Measurements from ENCODE around the gene ATG10. TPM values are rescaled to one million over a fixed set of nuclear protein-coding genes. Genes with fewer than 3 reads are reported as not detected.

The ATG10 gene
- total and polyA plus RNA-seq, 2 of the 8 experiments (the other 6 are each of a cell fraction or from before 2014, with no cell fraction given), result 3.7 to 8.8 TPM

DNA sequence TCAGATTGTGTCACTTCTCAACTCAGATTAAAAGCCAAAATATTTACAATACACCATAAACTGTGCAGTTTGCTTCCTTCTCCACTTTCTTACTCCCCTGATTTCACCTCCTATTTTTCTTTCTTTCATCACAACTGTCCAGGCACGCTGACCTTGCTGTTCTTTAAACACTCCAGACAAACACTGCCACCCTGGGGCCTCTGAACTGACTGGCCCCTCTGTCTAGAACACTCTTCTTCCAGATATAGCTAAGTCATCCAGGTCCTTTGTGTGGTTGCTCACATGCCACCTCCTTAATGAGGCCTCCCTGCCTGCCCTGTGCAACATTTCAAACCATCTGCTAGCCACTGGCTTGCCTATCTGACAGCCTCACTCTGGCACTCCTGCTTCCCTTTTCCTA lies 46.6 kb downstream of the ATG10 start:
- POLR2A ChIA-PET (ENCODE audit: partially characterized antibody), result no interaction called here
- Histone ChIP-seq H3K56ac (replicated peaks; ENCODE audit: insufficient read length, low read depth, low read length) (no peak overlapping the region), H3K14ac (ENCODE audit: insufficient read length) (no peak overlapping the region), H3K18ac (ENCODE audit: extremely low read depth, low read length) (no peak overlapping the region), H2AK5ac (ENCODE audit: low read depth, low read length) (no peak overlapping the region), H4K91ac (replicated peaks; ENCODE audit: insufficient read length, low read length) (no peak overlapping the region), H3K23me2 (ENCODE audit: low read depth, low read length) (no peaks in the 10 kb centered on the region), H2BK5ac (ENCODE audit: low read depth, low read length) (no peak overlapping the region), H4K8ac (ENCODE audit: extremely low read depth, insufficient read depth, low read length) (no peak overlapping the region), H3K9me3 (ENCODE audit: insufficient read depth in 2 of 2, low read depth in 1 of 2, low read length in 1 of 2) (no peaks in the 10 kb centered on the region), H3K4ac (replicated peaks; ENCODE audit: insufficient read length, low read depth, low read length) (no peak overlapping the region), H3K79me1 (ENCODE audit: low read depth, low read length) (no peaks in the 10 kb centered on the region), H3K4me2 (ENCODE audit: insufficient read depth in 1 of 2, low read depth in 2 of 2, low read length in 2 of 2) (no peak overlapping the region), H3K27me3 (replicated peaks in 1 of 4; ENCODE audit: control insufficient read depth in 3 of 4, extremely low read depth in 1 of 4, insufficient read depth in 3 of 4, low read length in 3 of 4) (no peaks in the 10 kb centered on the region), H4K20me1 (replicated peaks in 1 of 2; ENCODE audit: control insufficient read depth in 1 of 2, insufficient read depth in 2 of 2, low read length in 2 of 2) (no peaks in the 10 kb centered on the region), H2AFZ (ENCODE audit: low read length) (no peak overlapping the region), H3K4me3 (ENCODE audit: extremely low read depth in 1 of 4, insufficient read depth in 2 of 4, low read depth in 3 of 4, low read length in 4 of 4) (no peak overlapping the region), H2BK120ac (replicated peaks; ENCODE audit: low read depth, low read length) (no peak overlapping the region), H3K23ac (ENCODE audit: insufficient read length) (no peak overlapping the region), H3K79me2 (ENCODE audit: control insufficient read depth in 1 of 2, insufficient read depth in 2 of 2, low read length in 2 of 2) (no peaks in the 10 kb centered on the region), H3K9ac (replicated peaks in 1 of 4; ENCODE audit: extremely low read depth in 1 of 4, low read depth in 3 of 4, low read length in 3 of 4) (no peak overlapping the region), H2BK12ac (ENCODE audit: low read depth, low read length) (no peak overlapping the region), H2BK15ac (ENCODE audit: low read length) (no peak overlapping the region), H3K27ac (ENCODE audit: low read depth, low read length) (no peak overlapping the region), H2BK20ac (ENCODE audit: low read length) (no peak overlapping the region), H4K5ac (ENCODE audit: insufficient read length, low read depth, low read length) (no peak overlapping the region), H3K4me1 (replicated peaks in 1 of 4; ENCODE audit: control insufficient read depth in 3 of 4, insufficient read depth in 4 of 4, low read length in 3 of 4) (peaks cover 0 to 6% (median 4%) of the 10 kb centered on the region in 4 experiments; a peak in 4 of 7 replicates), H3K36me3 (ENCODE audit: control insufficient read depth in 2 of 4, insufficient read depth in 4 of 4, low read length in 3 of 4) (no peaks in the 10 kb centered on the region)
- CTCF ChIA-PET (ENCODE audit: partially characterized antibody), result no interaction called here
- WGBS, 2 experiments (ENCODE audit: extremely low coverage in 1 of 2, insufficient coverage in 1 of 2, insufficient read length in 1 of 2, insufficient replicate concordance in 2 of 2, low coverage in 1 of 2, low lambda C conversion rate in 2 of 2, missing lambda C conversion rate in 1 of 2), result 77% methylated on average over 1 of the region's 1 CpG; no CpG with 5 or more reads in 1 of the 2 experiments
- no peak for DNase-seq (ENCODE audit: low read depth in 1 of 2, low spot score in 2 of 2)
- FAIRE-seq, result no peak
- TF ChIP-seq RXRA (IDR thresholded peaks at IDR 0.05; ENCODE audit: insufficient read depth, low read depth, low read length) (no peak), SRF (IDR thresholded peaks at IDR 0.05; ENCODE audit: low read depth, low read length) (no peak), CEBPB (IDR thresholded peaks at IDR 0.05; ENCODE audit: low read depth, low read length) (no peak), CBX8 (IDR thresholded peaks at IDR 0.05; ENCODE audit: borderline replicate concordance, low read depth, low read length) (no peak), MAFK (IDR thresholded peaks at IDR 0.05; ENCODE audit: low read depth, low read length) (no peak), BCL11A (IDR thresholded peaks at IDR 0.05; ENCODE audit: low read depth in 2 of 2, low read length in 2 of 2) (no peak), SP2 (IDR thresholded peaks at IDR 0.05; ENCODE audit: low read length) (no peak), GABPA (IDR thresholded peaks at IDR 0.05; ENCODE audit: borderline replicate concordance, insufficient read depth, low read length) (no peak), HDAC2 (IDR thresholded peaks at IDR 0.05; ENCODE audit: borderline replicate concordance in 1 of 2, low read depth in 2 of 2, low read length in 2 of 2) (no peak), RFX5 (IDR thresholded peaks at IDR 0.05; ENCODE audit: borderline replicate concordance, low read depth, low read length) (no peak), POLR2AphosphoS5 (IDR thresholded peaks at IDR 0.05; ENCODE audit: low read depth, low read length) (no peak), NANOG (IDR thresholded peaks at IDR 0.05; ENCODE audit: insufficient read depth, low read depth, low read length, poor library complexity, severe bottlenecking) (no peak), CREB1 (IDR thresholded peaks at IDR 0.05) (no peak)
- TF ChIP-seq, protein P1, sequence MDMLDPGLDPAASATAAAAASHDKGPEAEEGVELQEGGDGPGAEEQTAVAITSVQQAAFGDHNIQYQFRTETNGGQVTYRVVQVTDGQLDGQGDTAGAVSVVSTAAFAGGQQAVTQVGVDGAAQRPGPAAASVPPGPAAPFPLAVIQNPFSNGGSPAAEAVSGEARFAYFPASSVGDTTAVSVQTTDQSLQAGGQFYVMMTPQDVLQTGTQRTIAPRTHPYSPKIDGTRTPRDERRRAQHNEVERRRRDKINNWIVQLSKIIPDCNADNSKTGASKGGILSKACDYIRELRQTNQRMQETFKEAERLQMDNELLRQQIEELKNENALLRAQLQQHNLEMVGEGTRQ (IDR thresholded peaks at IDR 0.05; ENCODE audit: low read length), result no peak

Data from H1 (cell line).